HG03066 (cell line): ENCODE measurements around the gene SPTBN5.

Experiments
- ATAC-seq: cut with Tn5 transposase; IDR thresholded peaks from one replicate; pipeline ENCODE4 v1.9.1; 2021; ENCODE audit warnings: low read depth; ENCODE audit not compliant: unreplicated experiment

The SPTBN5 gene

DNA sequence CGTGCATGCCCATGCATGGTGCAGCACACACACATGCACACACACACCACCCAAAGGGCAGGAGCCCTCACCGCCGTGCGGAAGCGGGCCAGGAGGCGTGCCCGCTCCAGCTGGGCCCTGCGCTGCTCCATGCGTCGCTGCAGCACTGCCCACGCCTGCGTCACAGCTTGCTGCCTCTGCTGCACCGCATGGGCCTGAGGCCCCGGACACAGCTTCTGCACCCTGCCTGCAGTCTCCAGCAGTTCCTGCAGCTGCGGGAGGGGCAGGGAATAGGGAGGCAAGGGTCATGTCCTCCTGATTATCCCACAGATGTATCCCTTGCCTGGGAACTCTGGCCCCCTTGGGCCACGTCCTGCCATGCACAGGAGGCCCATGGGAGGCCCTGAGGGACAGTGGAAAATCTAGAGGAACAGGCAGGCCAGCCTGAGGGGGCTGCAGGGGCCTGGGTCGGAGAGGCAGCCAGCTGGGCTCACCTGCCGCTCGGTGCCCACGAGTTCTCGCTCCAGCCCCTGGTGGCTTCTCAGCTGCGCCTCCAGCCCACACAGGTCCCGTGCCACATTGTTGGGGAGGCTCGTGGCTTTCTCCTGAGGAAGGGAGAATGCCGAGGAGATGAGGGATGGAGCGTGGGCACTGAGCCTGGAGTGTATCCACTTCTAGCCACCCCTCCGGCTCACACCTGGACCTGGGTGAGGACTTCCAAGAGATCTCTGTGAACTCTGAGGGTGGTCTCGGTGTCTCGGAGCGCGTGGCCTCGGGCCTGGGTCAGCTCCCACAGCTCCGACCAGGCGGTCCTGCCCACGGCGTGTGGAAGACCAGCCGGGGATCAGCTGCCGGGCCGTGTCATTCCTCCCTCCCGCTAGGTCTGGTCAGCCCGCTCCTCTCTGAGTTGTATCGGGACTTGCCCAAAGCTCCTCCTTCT is 23.8 kb downstream of the SPTBN5 start:
- ATAC-seq = no peak

- ATAC-seq = no peak
Observed at GRCh38 chr15:41868321-41868720, 25.5 kb downstream of the SPTBN5 start.

- ATAC-seq = no peak
Observed at GRCh38 chr15:41866872-41867579, 26.8 kb downstream of the SPTBN5 start.

DNA sequence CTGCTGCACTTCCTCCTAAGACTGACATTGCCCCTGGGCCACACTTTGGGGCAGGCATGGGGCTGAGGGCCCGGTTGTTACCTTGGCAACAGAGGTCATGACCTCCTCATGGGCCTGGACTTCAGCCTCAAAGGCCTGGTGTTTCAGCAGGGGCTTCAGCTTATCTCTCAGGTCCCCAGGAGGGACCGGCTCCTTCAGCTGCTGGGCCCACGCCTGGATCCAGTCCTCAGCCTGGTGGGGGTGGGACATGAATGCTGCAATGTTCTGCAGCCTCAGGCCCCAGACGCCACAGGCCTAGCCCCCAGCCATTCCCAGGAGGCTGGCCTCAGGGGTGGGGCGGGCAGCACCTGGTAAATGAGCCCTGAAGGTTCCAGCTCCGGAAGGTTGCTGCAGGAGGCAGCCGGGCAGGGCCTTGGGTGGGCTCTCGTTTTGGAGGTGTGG is 27.6 kb downstream of the SPTBN5 start:
- no peak for ATAC-seq

- no peak for ATAC-seq
Observed at GRCh38 chr15:41865490-41866055, 28.3 kb downstream of the SPTBN5 start.

DNA sequence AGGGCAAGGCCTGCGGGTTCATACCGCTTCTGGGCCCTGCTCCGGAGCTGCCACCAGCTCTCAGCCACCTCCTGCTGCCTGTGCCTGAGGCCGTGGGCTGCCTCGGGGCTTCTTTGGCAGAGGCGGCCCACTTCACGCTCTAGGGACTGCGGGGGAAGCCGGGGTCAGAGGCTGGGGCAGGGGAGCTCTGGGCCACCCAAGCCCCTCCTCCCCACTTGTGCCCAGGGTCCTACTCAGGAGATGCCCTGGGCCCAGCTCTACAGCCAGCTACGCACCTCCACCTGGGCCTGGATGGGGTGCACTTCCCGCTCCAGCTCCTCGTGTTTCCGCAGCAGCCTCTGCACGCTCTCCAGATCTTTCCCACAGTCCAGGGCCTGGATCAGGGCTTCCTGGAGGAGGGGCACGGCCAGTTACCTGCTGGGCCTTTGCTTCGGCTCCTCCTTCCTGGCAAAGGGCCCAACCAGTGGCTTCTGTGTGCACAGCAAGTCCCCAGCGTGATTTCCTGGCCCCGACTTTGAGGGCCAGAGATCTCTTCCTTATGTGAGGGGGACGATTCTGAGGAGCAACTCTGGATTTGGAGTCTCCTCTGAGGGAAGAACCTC is 31.2 kb downstream of the SPTBN5 start:
- no peak for ATAC-seq

DNA sequence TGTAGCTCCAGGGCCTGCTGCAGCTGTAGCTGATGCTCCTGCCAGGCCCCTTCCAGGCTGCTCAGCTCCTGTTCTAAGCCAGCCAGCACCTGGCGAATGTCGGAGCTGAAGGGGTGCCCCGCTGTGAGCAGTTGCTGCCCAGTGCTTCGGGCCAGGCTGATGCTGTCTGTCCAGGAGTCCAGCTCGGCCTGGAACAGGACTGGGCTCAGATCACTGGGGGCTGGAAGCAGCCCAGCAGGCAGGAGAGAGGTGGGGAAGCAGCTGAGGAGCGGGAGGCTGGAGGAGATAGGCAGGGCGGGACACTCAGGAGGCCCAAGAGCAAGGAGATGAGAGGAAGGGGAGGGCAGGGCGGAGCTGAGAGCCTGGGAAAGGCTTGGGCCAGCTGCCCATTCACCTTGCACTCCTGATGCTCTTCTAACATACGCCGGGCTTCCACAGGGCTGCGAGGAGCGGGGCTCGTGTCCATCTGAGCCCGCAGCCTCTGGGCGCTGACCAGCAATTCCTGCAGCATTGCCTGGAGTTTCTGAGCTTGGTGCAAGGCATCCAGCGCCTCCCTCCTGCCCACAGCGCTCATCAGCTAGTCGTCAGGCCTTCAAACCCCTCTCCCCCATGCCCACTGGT is 32.0 kb downstream of the SPTBN5 start:
- ATAC-seq = no peak

GRCh38 chr15:41860049-41860828 is 33.6 kb downstream of the SPTBN5 start:
- ATAC-seq = no peak

DNA sequence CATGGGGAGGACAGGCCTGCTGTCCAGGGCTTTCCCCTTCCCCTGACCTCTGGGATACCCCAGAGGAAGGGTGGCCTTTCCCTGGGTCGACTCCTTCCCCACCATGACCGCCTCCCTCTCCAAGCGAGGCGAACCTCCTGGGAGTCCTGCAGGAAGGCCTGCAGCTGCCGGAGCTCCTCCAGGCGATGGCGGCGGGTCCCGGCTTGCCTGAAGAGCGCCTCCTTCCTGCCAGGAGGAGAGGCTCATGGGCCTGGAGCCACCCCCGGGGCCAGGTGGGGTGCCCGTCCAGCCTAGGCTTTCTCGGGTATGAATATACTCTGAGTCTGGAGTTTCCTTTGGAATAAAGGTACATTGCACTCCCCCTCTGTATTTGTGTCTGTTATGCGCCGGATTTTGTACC is 35.1 kb downstream of the SPTBN5 start:
- no peak for ATAC-seq

- no peak for ATAC-seq
Observed at GRCh38 chr15:41857316-41857715, 36.5 kb downstream of the SPTBN5 start.

DNA sequence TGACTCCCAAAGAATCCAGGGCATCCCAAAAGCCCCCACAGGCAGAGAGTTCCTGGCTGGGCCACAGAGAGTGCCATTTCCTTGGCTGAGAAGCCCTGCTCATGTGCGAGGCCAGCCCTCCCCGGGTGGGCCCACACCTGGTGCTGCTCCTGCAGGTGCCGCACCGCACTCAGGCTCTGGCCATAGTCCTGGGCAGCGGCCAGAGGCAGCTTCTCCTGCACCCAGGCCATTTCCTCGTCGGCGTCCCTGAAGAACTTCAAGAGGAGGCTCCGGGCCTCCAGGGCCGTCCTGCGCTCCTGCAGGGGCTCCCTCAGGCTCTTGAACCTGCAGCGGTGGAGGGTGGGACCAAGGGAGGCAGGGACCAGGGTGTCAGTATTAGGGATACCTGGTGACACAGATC is 37.1 kb downstream of the SPTBN5 start:
- ATAC-seq = no peak

DNA sequence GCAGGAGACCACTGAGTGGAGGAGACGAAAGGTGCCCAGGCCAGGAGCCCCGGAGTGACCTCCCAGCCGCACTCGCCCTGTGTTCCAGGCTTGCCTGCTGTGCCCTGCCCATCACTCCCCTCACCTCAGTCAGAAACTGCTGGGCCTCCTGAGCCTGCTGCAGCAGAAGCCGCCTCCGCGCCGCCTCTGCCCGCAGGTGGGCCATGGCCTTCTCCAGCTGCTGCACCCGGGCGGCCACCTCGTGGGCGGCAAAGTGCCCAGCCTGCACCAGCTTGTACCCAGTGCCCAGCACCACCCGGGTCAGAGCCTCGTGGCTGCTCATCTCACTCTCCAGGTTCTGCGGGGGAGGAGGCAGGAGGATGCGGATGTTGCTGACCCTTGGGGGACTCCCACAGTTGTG is 37.6 kb downstream of the SPTBN5 start:
- no peak for ATAC-seq

- no peak for ATAC-seq
Observed at GRCh38 chr15:41855261-41855961, 38.4 kb downstream of the SPTBN5 start.

DNA sequence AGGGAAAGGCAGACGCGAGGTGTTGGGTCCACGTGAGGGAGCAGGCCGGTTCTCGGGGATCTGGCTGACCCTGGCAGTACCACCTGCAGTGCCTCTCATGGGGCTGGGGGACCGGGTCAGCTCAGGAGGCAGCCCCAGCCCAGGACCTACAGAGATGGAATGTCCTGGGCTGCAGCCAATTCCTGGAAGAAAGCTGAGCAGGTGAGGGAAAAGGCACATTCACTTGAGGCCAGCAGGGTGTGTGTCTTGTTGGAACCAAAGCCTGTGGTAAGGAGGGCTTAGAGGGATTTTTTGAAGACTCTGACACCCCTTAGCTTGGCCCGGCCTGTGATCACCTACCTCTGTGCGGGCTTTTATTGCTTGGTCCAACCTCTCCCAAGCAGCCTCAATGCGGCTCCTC is 39.4 kb downstream of the SPTBN5 start:
- no peak for ATAC-seq

DNA sequence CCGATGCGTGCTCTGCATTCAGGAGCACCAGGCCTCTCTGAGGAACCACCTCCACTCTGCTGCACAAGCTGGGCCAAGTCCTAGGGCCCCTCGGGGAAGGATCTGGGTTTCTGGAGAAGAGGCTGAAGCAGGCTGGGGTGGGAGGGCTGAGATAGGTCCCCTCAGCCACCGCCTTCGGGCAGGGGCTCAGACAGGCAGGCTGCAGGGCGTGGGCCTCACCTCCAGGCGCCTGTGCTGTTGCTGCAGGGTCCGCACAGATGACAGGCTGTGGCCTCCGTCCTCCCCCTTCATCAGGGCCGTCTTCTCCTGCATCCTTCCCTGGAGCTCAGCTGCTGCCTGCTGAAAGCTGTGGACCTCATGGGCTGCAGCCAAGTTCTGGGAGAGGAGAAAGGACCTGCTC is 40.0 kb downstream of the SPTBN5 start:
- ATAC-seq = no peak

GRCh38 chr15:41852736-41853590 is 40.9 kb downstream of the SPTBN5 start:
- no peak for ATAC-seq

DNA sequence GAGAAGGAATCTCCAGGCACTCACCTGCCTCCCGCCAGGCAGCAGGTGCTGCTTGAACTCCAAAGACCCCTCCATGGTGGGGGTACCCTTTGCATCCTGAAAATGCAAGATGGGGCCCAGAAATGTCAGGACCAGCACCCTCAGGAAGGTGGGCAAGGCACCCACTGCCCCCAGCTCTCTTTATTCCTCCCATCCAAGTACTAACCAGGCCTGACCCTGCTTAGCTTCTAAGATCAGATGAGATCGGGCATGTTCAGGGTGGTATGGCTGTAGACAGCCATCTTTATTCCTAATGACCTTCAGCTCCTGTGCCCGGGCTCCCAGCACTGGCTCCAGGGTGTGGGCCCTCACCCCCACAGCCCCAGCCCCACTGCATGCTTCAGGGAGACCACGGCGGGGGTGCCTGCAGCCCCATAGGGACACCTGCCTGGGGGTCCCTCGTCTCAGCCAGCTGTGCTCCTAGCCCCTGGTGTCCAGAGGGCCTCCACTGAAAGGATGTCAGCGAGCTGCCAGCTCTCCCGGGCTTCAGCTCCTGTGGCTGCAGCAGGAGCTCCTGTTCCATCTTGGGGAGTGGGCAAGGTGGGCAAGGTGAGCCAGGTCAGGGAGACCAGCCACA is 42.0 kb downstream of the SPTBN5 start:
- ATAC-seq = no peak

- no peak for ATAC-seq
Observed at GRCh38 chr15:41851167-41851523, 42.7 kb downstream of the SPTBN5 start.
